H1 (cell line): Measurements from ENCODE around the gene CD248. TPM values are rescaled to one million over a fixed set of nuclear protein-coding genes. Genes with fewer than 3 reads are reported as not detected.

ENCODE experiments used
- CTCF ChIA-PET: fragments of 300-600 bp; sonication (Branson Sonifier 250); formaldehyde crosslinking; loops from one replicate; lab custom pipeline; 2021; ENCODE audit not compliant: partially characterized antibody; lab: Charles Lee
- POLR2A ChIA-PET: fragments of 300-600 bp; sonication (Branson Sonifier 250); formaldehyde crosslinking; loops from one replicate; lab custom pipeline; 2021; ENCODE audit warnings: inconsistent platforms; ENCODE audit not compliant: partially characterized antibody; lab: Charles Lee
- DNase-seq, 2 experiments: peaks; one replicate each; pipeline versions ENCODE4 v3.0.0 to v3.0.0-alpha.2; 2010 to 2022; ENCODE audit warnings: low spot score in 2 of 2, low read depth in 1 of 2, mixed read lengths in 1 of 2
- FAIRE-seq: peaks from 2 replicates; lab custom pipeline; 2011; peaks lifted over from hg19 to GRCh38; lab: Jason Lieb, UNC
- H2AFZ ChIP-seq: 2 replicates; pipeline ENCODE4 v1.8.1; 2012; ENCODE audit warnings: low read length, inconsistent platforms
- H2AK5ac ChIP-seq: 2 replicates; pipeline ENCODE4 v1.6.1; 2013; ENCODE audit warnings: low read depth, low read length
- H2BK120ac ChIP-seq: replicated peaks from 2 replicates; pipeline ENCODE3; 2013; ENCODE audit warnings: low read depth, low read length, inconsistent platforms
- H2BK12ac ChIP-seq: 2 replicates; pipeline ENCODE4 v1.6.1; 2013; ENCODE audit warnings: low read depth, low read length
- H2BK15ac ChIP-seq: 2 replicates; pipeline ENCODE4 v1.6.1; 2013; ENCODE audit warnings: low read length
- H2BK20ac ChIP-seq: 2 replicates; pipeline ENCODE4 v1.6.1; 2013; ENCODE audit warnings: low read length
- H2BK5ac ChIP-seq: 2 replicates; pipeline ENCODE4 v1.6.1; 2013; ENCODE audit warnings: low read depth, low read length
- H3K14ac ChIP-seq: 2 replicates; pipeline ENCODE4 v1.6.1; 2013; ENCODE audit warnings: inconsistent platforms; ENCODE audit not compliant: insufficient read length
- H3K18ac ChIP-seq: 2 replicates; pipeline ENCODE4 v1.6.1; 2013; ENCODE audit warnings: low read length; ENCODE audit errors: extremely low read depth
- H3K23ac ChIP-seq: 2 replicates; pipeline ENCODE4 v1.6.1; 2013; ENCODE audit warnings: inconsistent platforms; ENCODE audit not compliant: insufficient read length
- H3K23me2 ChIP-seq: 2 replicates; pipeline ENCODE4 v1.6.1; 2013; ENCODE audit warnings: low read depth, low read length
- H3K27ac ChIP-seq: 2 replicates; pipeline ENCODE4 v1.6.1; 2011; ENCODE audit warnings: low read depth, low read length, inconsistent platforms
- H3K27me3 ChIP-seq, 4 experiments: replicated peaks in 1 of 4; 1 replicate in 1 of 4; 2 replicates in 3 of 4; pipeline versions ENCODE4 v1.6.1 to v1.8.1; 2011 to 2013; ENCODE audit warnings: low read length in 3 of 4, mild to moderate bottlenecking in 3 of 4, inconsistent platforms in 2 of 4, mixed read lengths in 2 of 4, moderate library complexity in 1 of 4; ENCODE audit not compliant: control insufficient read depth in 3 of 4, insufficient read depth in 3 of 4; ENCODE audit errors: extremely low read depth in 1 of 4
- H3K36me3 ChIP-seq, 4 experiments: 2 replicates each; pipeline versions ENCODE4 v1.6.1 to v1.8.1; 2011 to 2013; ENCODE audit warnings: mild to moderate bottlenecking in 4 of 4, low read length in 3 of 4, moderate library complexity in 2 of 4, control low read depth in 1 of 4, inconsistent platforms in 1 of 4; ENCODE audit not compliant: insufficient read depth in 4 of 4, control insufficient read depth in 2 of 4
- H3K4ac ChIP-seq: replicated peaks from 2 replicates; pipeline ENCODE3; 2013; ENCODE audit warnings: low read length, low read depth, mixed read lengths, inconsistent platforms; ENCODE audit not compliant: insufficient read length
- H3K4me1 ChIP-seq, 4 experiments: replicated peaks in 1 of 4; 1 replicate in 1 of 4; 2 replicates in 3 of 4; pipeline versions ENCODE4 v1.6.1 to v1.8.1; 2011 to 2013; ENCODE audit warnings: low read length in 3 of 4, inconsistent platforms in 2 of 4, mixed read lengths in 1 of 4; ENCODE audit not compliant: insufficient read depth in 4 of 4, control insufficient read depth in 3 of 4
- H3K4me2 ChIP-seq, 2 experiments: 2 replicates each; pipeline versions ENCODE4 v1.6.1 to v1.8.1; 2011 to 2013; ENCODE audit warnings: low read depth in 2 of 2, low read length in 2 of 2, control low read depth in 1 of 2, inconsistent platforms in 1 of 2, mild to moderate bottlenecking in 1 of 2; ENCODE audit not compliant: insufficient read depth in 1 of 2
- H3K4me3 ChIP-seq, 4 experiments: fragments of 200-600, 300-600 bp in 1 of 4; sonication (generic), shearing (Covaris generic), sonication (Bioruptor Twin) in 1 of 4; 2 replicates each; pipeline versions ENCODE4 v1.5.1 to v1.8.1; 2011 to 2016; ENCODE audit warnings: low read length in 4 of 4, low read depth in 3 of 4, control low read depth in 2 of 4, inconsistent platforms in 2 of 4, mild to moderate bottlenecking in 2 of 4, mixed read lengths in 1 of 4, moderate library complexity in 1 of 4; ENCODE audit not compliant: insufficient read depth in 2 of 4; ENCODE audit errors: extremely low read depth in 1 of 4
- H3K56ac ChIP-seq: replicated peaks from 2 replicates; pipeline ENCODE3; 2013; ENCODE audit warnings: low read depth, mild to moderate bottlenecking, mixed read lengths, low read length, inconsistent platforms; ENCODE audit not compliant: insufficient read length
- H3K79me1 ChIP-seq: 2 replicates; pipeline ENCODE4 v1.6.1; 2013; ENCODE audit warnings: low read depth, low read length, control low read depth
- H3K79me2 ChIP-seq, 2 experiments: 2 replicates each; pipeline versions ENCODE4 v1.6.1 to v1.8.1; 2012 to 2013; ENCODE audit warnings: low read length in 2 of 2, mild to moderate bottlenecking in 2 of 2, inconsistent platforms in 1 of 2; ENCODE audit not compliant: insufficient read depth in 2 of 2, control insufficient read depth in 1 of 2
- H3K9ac ChIP-seq, 4 experiments: replicated peaks in 1 of 4; 1 replicate in 1 of 4; 2 replicates in 3 of 4; pipeline versions ENCODE4 v1.6.1 to v1.8.1; 2011 to 2013; ENCODE audit warnings: low read depth in 3 of 4, low read length in 3 of 4, control low read depth in 2 of 4, mild to moderate bottlenecking in 2 of 4, moderate library complexity in 2 of 4, inconsistent platforms in 1 of 4; ENCODE audit errors: extremely low read depth in 1 of 4
- H3K9me3 ChIP-seq, 2 experiments: 2 replicates each; pipeline versions ENCODE4 v1.6.1 to v1.8.1; 2012 to 2013; ENCODE audit warnings: mild to moderate bottlenecking in 2 of 2, moderate library complexity in 2 of 2, control low read depth in 1 of 2, inconsistent platforms in 1 of 2, low read depth in 1 of 2, low read length in 1 of 2, mixed read lengths in 1 of 2; ENCODE audit not compliant: insufficient read depth in 2 of 2
- H4K20me1 ChIP-seq, 2 experiments: replicated peaks in 1 of 2; 2 replicates each; pipeline versions ENCODE3 to v1.8.1; 2011 to 2013; ENCODE audit warnings: inconsistent platforms in 2 of 2, low read length in 2 of 2, mild to moderate bottlenecking in 1 of 2; ENCODE audit not compliant: insufficient read depth in 2 of 2, control insufficient read depth in 1 of 2
- H4K5ac ChIP-seq: 2 replicates; pipeline ENCODE4 v1.6.1; 2013; ENCODE audit warnings: low read length, low read depth, mixed read lengths, inconsistent platforms; ENCODE audit not compliant: insufficient read length
- H4K8ac ChIP-seq: 2 replicates; pipeline ENCODE4 v1.8.0; 2013; ENCODE audit warnings: mild to moderate bottlenecking, moderate library complexity, low read length, inconsistent platforms; ENCODE audit not compliant: insufficient read depth; ENCODE audit errors: extremely low read depth
- H4K91ac ChIP-seq: replicated peaks from 2 replicates; pipeline ENCODE3; 2013; ENCODE audit warnings: low read length, mixed read lengths, inconsistent platforms; ENCODE audit not compliant: insufficient read length
- BCL11A ChIP-seq, 2 experiments: IDR thresholded peaks; one replicate each; pipeline ENCODE4 v1.6.1; 2011; ENCODE audit warnings: low read depth in 2 of 2, low read length in 2 of 2, mild to moderate bottlenecking in 2 of 2
- KDM4A ChIP-seq: IDR thresholded peaks from one replicate; pipeline ENCODE4 v1.7.1; 2012; ENCODE audit warnings: low read depth, mild to moderate bottlenecking, moderate library complexity, low read length, inconsistent platforms; ENCODE audit not compliant: severe bottlenecking
- NANOG ChIP-seq: IDR thresholded peaks from 2 replicates; pipeline ENCODE4 v1.6.1; 2011; ENCODE audit warnings: low read length, low read depth, mild to moderate bottlenecking, inconsistent platforms; ENCODE audit not compliant: insufficient read depth, poor library complexity, severe bottlenecking
- POLR2AphosphoS5 ChIP-seq: IDR thresholded peaks from 2 replicates; pipeline ENCODE4 v1.6.1; 2011; ENCODE audit warnings: low read depth, low read length
- RNF2 ChIP-seq: fragments of 200-900, 300-1000 bp; sonication (generic); IDR thresholded peaks from 2 replicates; pipeline ENCODE4 v1.7.1; 2016; ENCODE audit warnings: borderline replicate concordance, low read depth, mild to moderate bottlenecking, antibody characterized with exemption, low read length; ENCODE audit not compliant: poor library complexity, severe bottlenecking; ENCODE audit errors: missing control alignments
- SIN3A ChIP-seq, 2 experiments: IDR thresholded peaks in 1 of 2; conservative IDR thresholded peaks in 1 of 2; 2 replicates each; pipeline ENCODE4 v1.6.1; 2011 to 2012; ENCODE audit warnings: low read length in 2 of 2, improper control_type of control experiment in 1 of 2, low read depth in 1 of 2, mild to moderate bottlenecking in 1 of 2
- SRF ChIP-seq: IDR thresholded peaks from 2 replicates; pipeline ENCODE4 v1.6.1; 2011; ENCODE audit warnings: mild to moderate bottlenecking, low read depth, low read length, moderate library complexity
- TBP ChIP-seq: IDR thresholded peaks from 2 replicates; pipeline ENCODE4 v1.6.1; 2011; ENCODE audit warnings: low read depth, low read length, improper control_type of control experiment
- TCF12 ChIP-seq: IDR thresholded peaks from 2 replicates; pipeline ENCODE4 v1.6.1; 2011; ENCODE audit warnings: low read depth, mild to moderate bottlenecking, low read length
- YY1 ChIP-seq: IDR thresholded peaks from 2 replicates; pipeline ENCODE4 v1.6.1; 2011; ENCODE audit warnings: low read depth, mild to moderate bottlenecking, low read length
- WGBS, 2 experiments: shearing (Covaris generic) in 1 of 2; methylation state at CpG; one replicate each; pipeline versions ENCODE4 v1.1.6 to v1.1.7; 2013 to 2015; ENCODE audit warnings: low lambda C conversion rate in 2 of 2, mixed read lengths in 2 of 2, inconsistent platforms in 1 of 2, low coverage in 1 of 2, missing lambda C conversion rate in 1 of 2; ENCODE audit not compliant: insufficient replicate concordance in 2 of 2, insufficient coverage in 1 of 2, insufficient read length in 1 of 2; ENCODE audit errors: extremely low coverage in 1 of 2, missing lambda C conversion rate in 1 of 2; 5-methylcytosine and 5-hydroxymethylcytosine counted together
- polyA plus RNA-seq, 7 experiments: library from polyadenylated mRNA; depleted of rRNA in 3 of 7; stranded (reverse) in 5 of 7; unstranded in 2 of 7; fragments of >200 nt in 5 of 7; fragments of 200-250 nt in 2 of 7; gene quantifications; 1 replicate in 5 of 7; 2 replicates in 1 of 7; 4 replicates in 1 of 7; pipeline versions ENCODE4 v1.2.1 to v1.2.3, GENCODE V29; 2011 to 2013; ENCODE audit warnings: missing spikeins in 2 of 7, mixed read lengths in 2 of 7
- total RNA-seq: library from RNA; stranded (reverse); fragmentation: NEBNext Ultra II Directional; extraction: Animal tissue kit (Norgen Biotek cat#: 25700); gene quantifications from 2 replicates; pipeline ENCODE4 v1.2.1, GENCODE V29; 2021
- TF ChIP-seq, protein P1 (sequence below), 3 experiments: IDR thresholded peaks; 1 replicate in 2 of 3; 2 replicates in 1 of 3; pipeline versions ENCODE4 v1.5.1 to v1.6.1; 2011; ENCODE audit warnings: low read length in 3 of 3, mild to moderate bottlenecking in 3 of 3, inconsistent platforms in 2 of 3, low read depth in 1 of 3, moderate library complexity in 1 of 3; ENCODE audit not compliant: insufficient read depth in 1 of 3; ENCODE audit errors: control extremely low read depth in 1 of 3

Gene CD248
- total and polyA plus RNA-seq, 2 of the 8 experiments (the other 6 are each of a cell fraction or from before 2014, with no cell fraction given): 2.7 to 3.9 TPM

DNA sequence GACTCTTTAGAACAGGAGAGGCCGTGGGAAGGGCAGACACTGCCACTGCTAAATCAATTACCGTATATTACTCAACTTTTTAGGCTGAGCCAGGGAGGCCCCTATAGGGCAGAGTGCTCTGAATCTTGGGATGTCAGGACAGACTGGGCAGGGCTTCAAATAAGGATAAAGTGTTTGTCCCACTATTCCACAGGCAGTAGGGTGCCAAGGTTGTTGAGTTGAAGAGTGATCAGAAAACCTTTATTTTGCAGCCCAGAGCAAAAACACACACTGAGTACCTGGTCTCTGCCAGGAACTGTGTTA is 32.2 kb upstream of the CD248 start:
- H4K8ac ChIP-seq: no peak overlapping the region
- H3K18ac ChIP-seq: no peak overlapping the region
- no peak overlapping the region for H2BK120ac ChIP-seq
- peaks cover 0 to 5% of the 10 kb centered on the region in 2 experiments; a peak in 2 of 4 replicates for H3K79me2 ChIP-seq
- H3K9me3 ChIP-seq: no peaks in the 10 kb centered on the region
- no peak overlapping the region for H4K5ac ChIP-seq
- H4K20me1 ChIP-seq: no peaks in the 10 kb centered on the region
- no peak overlapping the region for H3K14ac ChIP-seq
- H3K23me2 ChIP-seq: peaks cover 21% of the 10 kb centered on the region
- POLR2A ChIA-PET: interaction anchor here (0.9 to 28.7 kb wide), 6 partner anchors 8 to 51 kb away, joined by 3 to 487 read pairs (median 7); partner anchors contain the start of genes RIN1 and SLC29A2
- CTCF ChIA-PET: interaction anchor here (1.3 to 3.2 kb wide), 3 partner anchors 14 to 37 kb away, joined by 3 to 27 read pairs (median 10); no protein-coding TSS in a partner anchor
- no peak overlapping the region for H3K9ac ChIP-seq
- DNase-seq: no peak
- 93% methylated on average over 2 of the region's 2 CpGs; no CpG with 5 or more reads in 1 of the 2 experiments for WGBS, 2 experiments
- H2BK5ac ChIP-seq: no peak overlapping the region
- H2BK15ac ChIP-seq: no peak overlapping the region
- H3K27ac ChIP-seq: no peak overlapping the region
- H2BK12ac ChIP-seq: no peak overlapping the region
- no peak overlapping the region for H3K4ac ChIP-seq
- H2BK20ac ChIP-seq: no peak overlapping the region
- H3K27me3 ChIP-seq: peaks cover 0 to 2% (median 0%) of the 10 kb centered on the region in 4 experiments; a peak in 3 of 7 replicates
- no peaks in the 10 kb centered on the region; the same call in 1 of the 2 replicates for H3K79me1 ChIP-seq
- no peak overlapping the region for H2AK5ac ChIP-seq
- peak overlapping the region in 1 of 2 experiments; percentile 80; a peak in 1 of 4 replicates for H3K4me2 ChIP-seq
- H3K4me3 ChIP-seq: no peak overlapping the region
- FAIRE-seq: no peak
- no peak overlapping the region for H4K91ac ChIP-seq
- H3K36me3 ChIP-seq: peaks cover 0 to 2% (median under 1%) of the 10 kb centered on the region in 4 experiments; a peak in 2 of 8 replicates
- peaks cover 0 to 15% (median 9%) of the 10 kb centered on the region in 4 experiments; a peak in 6 of 7 replicates for H3K4me1 ChIP-seq
- no peak overlapping the region for H2AFZ ChIP-seq
- no peak overlapping the region for H3K56ac ChIP-seq
- no peak overlapping the region for H3K23ac ChIP-seq
- no peak for TF ChIP-seq POLR2AphosphoS5
- no peak for TF ChIP-seq TBP
- no peak for TF ChIP-seq SRF
- no peak for TF ChIP-seq RNF2
- TF ChIP-seq, protein P1, sequence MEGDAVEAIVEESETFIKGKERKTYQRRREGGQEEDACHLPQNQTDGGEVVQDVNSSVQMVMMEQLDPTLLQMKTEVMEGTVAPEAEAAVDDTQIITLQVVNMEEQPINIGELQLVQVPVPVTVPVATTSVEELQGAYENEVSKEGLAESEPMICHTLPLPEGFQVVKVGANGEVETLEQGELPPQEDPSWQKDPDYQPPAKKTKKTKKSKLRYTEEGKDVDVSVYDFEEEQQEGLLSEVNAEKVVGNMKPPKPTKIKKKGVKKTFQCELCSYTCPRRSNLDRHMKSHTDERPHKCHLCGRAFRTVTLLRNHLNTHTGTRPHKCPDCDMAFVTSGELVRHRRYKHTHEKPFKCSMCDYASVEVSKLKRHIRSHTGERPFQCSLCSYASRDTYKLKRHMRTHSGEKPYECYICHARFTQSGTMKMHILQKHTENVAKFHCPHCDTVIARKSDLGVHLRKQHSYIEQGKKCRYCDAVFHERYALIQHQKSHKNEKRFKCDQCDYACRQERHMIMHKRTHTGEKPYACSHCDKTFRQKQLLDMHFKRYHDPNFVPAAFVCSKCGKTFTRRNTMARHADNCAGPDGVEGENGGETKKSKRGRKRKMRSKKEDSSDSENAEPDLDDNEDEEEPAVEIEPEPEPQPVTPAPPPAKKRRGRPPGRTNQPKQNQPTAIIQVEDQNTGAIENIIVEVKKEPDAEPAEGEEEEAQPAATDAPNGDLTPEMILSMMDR (IDR thresholded peaks at IDR 0.05; ENCODE audit: control extremely low read depth in 1 of 3, insufficient read depth in 1 of 3, low read depth in 1 of 3, low read length in 3 of 3): no peak
- no peak for TF ChIP-seq NANOG
- no peak for TF ChIP-seq SIN3A (conservative IDR thresholded peaks at IDR 0.05 in 1 of 2, IDR thresholded peaks at IDR 0.05 in 1 of 2; ENCODE audit: low read depth in 1 of 2, low read length in 2 of 2)
- TF ChIP-seq YY1: no peak
- no peak for TF ChIP-seq BCL11A (IDR thresholded peaks at IDR 0.05; ENCODE audit: low read depth in 2 of 2, low read length in 2 of 2)
- TF ChIP-seq KDM4A: no peak
- no peak for TF ChIP-seq TCF12
